ENCODE results near the gene MSRB1. TPM values are rescaled to one million over a fixed set of nuclear protein-coding genes. Genes with fewer than 3 reads are reported as not detected.

MSRB1 gene
- total and polyA plus RNA-seq, 2 of the 13 experiments (the other 11 are each of a cell fraction or from before 2014, with no cell fraction given) = 32.1 to 75.4 TPM

DNA sequence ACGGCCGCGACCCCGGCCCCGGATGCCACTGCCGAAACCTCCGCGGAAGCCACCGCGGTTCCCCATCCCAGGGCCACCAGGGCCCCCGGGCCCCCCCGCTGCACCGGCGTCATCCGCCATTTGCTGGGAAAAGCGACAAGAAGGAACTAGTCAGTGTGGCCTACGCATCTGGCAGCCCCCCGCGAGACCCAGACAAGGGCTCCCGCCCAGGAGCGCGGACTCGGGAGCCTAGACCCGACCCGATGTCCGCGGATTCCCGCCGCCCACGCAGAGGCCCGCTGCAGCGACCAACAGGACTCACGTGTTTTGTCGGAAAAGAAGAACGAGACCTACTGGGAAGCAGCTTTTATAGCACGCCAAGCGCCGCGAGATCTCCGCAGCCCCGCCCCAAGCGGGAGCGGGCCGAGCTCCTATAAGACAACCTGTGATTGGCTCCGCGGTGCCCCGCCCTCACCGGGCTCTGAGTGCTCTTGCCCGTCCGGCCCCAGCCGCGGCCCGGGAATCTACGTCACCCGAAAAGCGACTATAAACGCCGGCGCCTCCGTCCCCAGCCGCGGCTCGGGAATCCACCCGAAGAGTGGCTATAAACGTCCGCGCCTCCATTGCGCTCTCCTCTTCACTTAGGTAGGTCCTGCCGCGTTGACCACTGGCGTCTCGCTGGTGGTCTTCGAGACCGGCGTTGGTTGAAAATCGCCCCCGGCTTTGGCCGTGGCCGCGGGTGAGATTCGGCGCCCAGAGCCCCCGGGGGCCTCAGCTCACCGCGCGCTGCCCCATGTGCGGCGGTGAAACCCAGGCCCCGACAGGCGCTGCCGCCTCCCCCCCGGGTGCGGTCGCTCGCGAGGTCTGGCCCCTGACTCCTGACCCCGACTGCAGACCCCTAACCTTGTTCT lies 21.8 kb upstream of the MSRB1 start, which contains the start of gene RPS2 (continued):
- peak; percentile 82 for TF ChIP-seq ZNF891 (CRISPR knock-in tag; IDR thresholded peaks at IDR 0.05)
- no peak for TF ChIP-seq ZNF34 (CRISPR knock-in tag; IDR thresholded peaks at IDR 0.05; ENCODE audit: borderline replicate concordance)
- TF ChIP-seq, protein P1, sequence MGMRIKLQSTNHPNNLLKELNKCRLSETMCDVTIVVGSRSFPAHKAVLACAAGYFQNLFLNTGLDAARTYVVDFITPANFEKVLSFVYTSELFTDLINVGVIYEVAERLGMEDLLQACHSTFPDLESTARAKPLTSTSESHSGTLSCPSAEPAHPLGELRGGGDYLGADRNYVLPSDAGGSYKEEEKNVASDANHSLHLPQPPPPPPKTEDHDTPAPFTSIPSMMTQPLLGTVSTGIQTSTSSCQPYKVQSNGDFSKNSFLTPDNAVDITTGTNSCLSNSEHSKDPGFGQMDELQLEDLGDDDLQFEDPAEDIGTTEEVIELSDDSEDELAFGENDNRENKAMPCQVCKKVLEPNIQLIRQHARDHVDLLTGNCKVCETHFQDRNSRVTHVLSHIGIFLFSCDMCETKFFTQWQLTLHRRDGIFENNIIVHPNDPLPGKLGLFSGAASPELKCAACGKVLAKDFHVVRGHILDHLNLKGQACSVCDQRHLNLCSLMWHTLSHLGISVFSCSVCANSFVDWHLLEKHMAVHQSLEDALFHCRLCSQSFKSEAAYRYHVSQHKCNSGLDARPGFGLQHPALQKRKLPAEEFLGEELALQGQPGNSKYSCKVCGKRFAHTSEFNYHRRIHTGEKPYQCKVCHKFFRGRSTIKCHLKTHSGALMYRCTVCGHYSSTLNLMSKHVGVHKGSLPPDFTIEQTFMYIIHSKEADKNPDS (CRISPR knock-in tag; IDR thresholded peaks at IDR 0.05) = no peak
- TF ChIP-seq RBAK (CRISPR knock-in tag; IDR thresholded peaks at IDR 0.05) = no peak
- TF ChIP-seq, protein P2, sequence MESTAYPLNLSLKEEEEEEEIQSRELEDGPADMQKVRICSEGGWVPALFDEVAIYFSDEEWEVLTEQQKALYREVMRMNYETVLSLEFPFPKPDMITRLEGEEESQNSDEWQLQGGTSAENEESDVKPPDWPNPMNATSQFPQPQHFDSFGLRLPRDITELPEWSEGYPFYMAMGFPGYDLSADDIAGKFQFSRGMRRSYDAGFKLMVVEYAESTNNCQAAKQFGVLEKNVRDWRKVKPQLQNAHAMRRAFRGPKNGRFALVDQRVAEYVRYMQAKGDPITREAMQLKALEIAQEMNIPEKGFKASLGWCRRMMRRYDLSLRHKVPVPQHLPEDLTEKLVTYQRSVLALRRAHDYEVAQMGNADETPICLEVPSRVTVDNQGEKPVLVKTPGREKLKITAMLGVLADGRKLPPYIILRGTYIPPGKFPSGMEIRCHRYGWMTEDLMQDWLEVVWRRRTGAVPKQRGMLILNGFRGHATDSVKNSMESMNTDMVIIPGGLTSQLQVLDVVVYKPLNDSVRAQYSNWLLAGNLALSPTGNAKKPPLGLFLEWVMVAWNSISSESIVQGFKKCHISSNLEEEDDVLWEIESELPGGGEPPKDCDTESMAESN (CRISPR knock-in tag; conservative IDR thresholded peaks at IDR 0.05) = no peak; the same call in 1 of the 2 replicates
- TF ChIP-seq, protein P3, sequence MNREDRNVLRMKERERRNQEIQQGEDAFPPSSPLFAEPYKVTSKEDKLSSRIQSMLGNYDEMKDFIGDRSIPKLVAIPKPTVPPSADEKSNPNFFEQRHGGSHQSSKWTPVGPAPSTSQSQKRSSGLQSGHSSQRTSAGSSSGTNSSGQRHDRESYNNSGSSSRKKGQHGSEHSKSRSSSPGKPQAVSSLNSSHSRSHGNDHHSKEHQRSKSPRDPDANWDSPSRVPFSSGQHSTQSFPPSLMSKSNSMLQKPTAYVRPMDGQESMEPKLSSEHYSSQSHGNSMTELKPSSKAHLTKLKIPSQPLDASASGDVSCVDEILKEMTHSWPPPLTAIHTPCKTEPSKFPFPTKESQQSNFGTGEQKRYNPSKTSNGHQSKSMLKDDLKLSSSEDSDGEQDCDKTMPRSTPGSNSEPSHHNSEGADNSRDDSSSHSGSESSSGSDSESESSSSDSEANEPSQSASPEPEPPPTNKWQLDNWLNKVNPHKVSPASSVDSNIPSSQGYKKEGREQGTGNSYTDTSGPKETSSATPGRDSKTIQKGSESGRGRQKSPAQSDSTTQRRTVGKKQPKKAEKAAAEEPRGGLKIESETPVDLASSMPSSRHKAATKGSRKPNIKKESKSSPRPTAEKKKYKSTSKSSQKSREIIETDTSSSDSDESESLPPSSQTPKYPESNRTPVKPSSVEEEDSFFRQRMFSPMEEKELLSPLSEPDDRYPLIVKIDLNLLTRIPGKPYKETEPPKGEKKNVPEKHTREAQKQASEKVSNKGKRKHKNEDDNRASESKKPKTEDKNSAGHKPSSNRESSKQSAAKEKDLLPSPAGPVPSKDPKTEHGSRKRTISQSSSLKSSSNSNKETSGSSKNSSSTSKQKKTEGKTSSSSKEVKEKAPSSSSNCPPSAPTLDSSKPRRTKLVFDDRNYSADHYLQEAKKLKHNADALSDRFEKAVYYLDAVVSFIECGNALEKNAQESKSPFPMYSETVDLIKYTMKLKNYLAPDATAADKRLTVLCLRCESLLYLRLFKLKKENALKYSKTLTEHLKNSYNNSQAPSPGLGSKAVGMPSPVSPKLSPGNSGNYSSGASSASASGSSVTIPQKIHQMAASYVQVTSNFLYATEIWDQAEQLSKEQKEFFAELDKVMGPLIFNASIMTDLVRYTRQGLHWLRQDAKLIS (CRISPR knock-in tag; IDR thresholded peaks at IDR 0.05) = peak; percentile 69; the same call in 1 of the 2 replicates
- peak; percentile 53; the same call in 1 of the 2 replicates for TF ChIP-seq ZNF766 (CRISPR knock-in tag; IDR thresholded peaks at IDR 0.05; ENCODE audit: borderline replicate concordance)
- 0 out of 2 replicates have a peak, but pooled peaks have one; percentile 21 for TF ChIP-seq KDM3A (CRISPR knock-in tag; IDR thresholded peaks at IDR 0.05; ENCODE audit: low read depth)
- TF ChIP-seq EP300 (IDR thresholded peaks at IDR 0.05; ENCODE audit: low read depth in 2 of 2, low read length in 2 of 2) = peak in 1 of 2 experiments; percentile 26; a peak in 1 of 4 replicates
- no peak; the same call in 1 of the 2 replicates for TF ChIP-seq EP300 (CRISPR knock-in tag; IDR thresholded peaks at IDR 0.05; ENCODE audit: borderline replicate concordance)
- peak; percentile 60; the same call in 1 of the 2 replicates for TF ChIP-seq GZF1 (CRISPR knock-in tag; IDR thresholded peaks at IDR 0.05)
- TF ChIP-seq CCAR2 (optimal IDR thresholded peaks at IDR 0.05; ENCODE audit: low read depth, low read length) = no peak
- no peak for TF ChIP-seq ZNF101 (CRISPR knock-in tag; IDR thresholded peaks at IDR 0.05; ENCODE audit: borderline replicate concordance, low read depth)
- TF ChIP-seq, protein P4, sequence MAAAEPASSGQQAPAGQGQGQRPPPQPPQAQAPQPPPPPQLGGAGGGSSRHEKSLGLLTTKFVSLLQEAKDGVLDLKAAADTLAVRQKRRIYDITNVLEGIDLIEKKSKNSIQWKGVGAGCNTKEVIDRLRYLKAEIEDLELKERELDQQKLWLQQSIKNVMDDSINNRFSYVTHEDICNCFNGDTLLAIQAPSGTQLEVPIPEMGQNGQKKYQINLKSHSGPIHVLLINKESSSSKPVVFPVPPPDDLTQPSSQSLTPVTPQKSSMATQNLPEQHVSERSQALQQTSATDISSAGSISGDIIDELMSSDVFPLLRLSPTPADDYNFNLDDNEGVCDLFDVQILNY (CRISPR knock-in tag; conservative IDR thresholded peaks at IDR 0.05) = peak; percentile 74; the same call in 1 of the 2 replicates
- TF ChIP-seq NFE2L2 (IDR thresholded peaks at IDR 0.05; ENCODE audit: low read length) = no peak
- no peak for TF ChIP-seq HNRNPH1 (optimal IDR thresholded peaks at IDR 0.05; ENCODE audit: low read depth, low read length)
- TF ChIP-seq ZNF777 (CRISPR knock-in tag; IDR thresholded peaks at IDR 0.05) = peak; percentile 16
- peak; percentile 61; the same call in 1 of the 2 replicates for TF ChIP-seq ZBTB20 (CRISPR knock-in tag; IDR thresholded peaks at IDR 0.05; ENCODE audit: borderline replicate concordance, low read depth)
- no peak for TF ChIP-seq ARNT (IDR thresholded peaks at IDR 0.05)
- TF ChIP-seq ZFP36L2 (CRISPR knock-in tag; IDR thresholded peaks at IDR 0.05) = no peak

Data from HepG2 (cell line).